ENCODE measurements around the gene ANKRD44.

The ANKRD44 gene

GRCh38 chr2:196941398-196942078, 369.0 kb downstream of the ANKRD44 start:
- no peak for DNase-seq (ENCODE audit: low read depth)
- H3K4me3 ChIP-seq (ENCODE audit: low read depth, low read length), result no peak overlapping the region
- TF ChIP-seq MYC (IDR thresholded peaks at IDR 0.05; ENCODE audit: low read depth, low read length) (no peak), MAX (IDR thresholded peaks at IDR 0.05; ENCODE audit: low read depth, low read length) (no peak), CTCF (IDR thresholded peaks at IDR 0.05; ENCODE audit: low read depth, low read length) (no peak), POLR2A (IDR thresholded peaks at IDR 0.05; ENCODE audit: extremely low read depth, insufficient read length) (no peak)

- no peak for DNase-seq (ENCODE audit: low read depth)
These were observed 371.2 kb downstream of the ANKRD44 start for GRCh38 chr2:196939371-196939770.

More at GRCh38 chr2:196939371-196939770, 371.2 kb downstream of the ANKRD44 start:
- TF ChIP-seq CTCF (IDR thresholded peaks at IDR 0.05; ENCODE audit: low read depth, low read length), result no peak
- TF ChIP-seq MYC (IDR thresholded peaks at IDR 0.05; ENCODE audit: low read depth, low read length), result no peak
- no peak for TF ChIP-seq POLR2A (IDR thresholded peaks at IDR 0.05; ENCODE audit: extremely low read depth, insufficient read length)
- no peak for TF ChIP-seq MAX (IDR thresholded peaks at IDR 0.05; ENCODE audit: low read depth, low read length)
- H3K4me3 ChIP-seq (ENCODE audit: low read depth, low read length), result no peak overlapping the region

Data from NB4 (cell line).